ENCODE results near the gene FRRS1L. TPM values are rescaled to one million over a fixed set of nuclear protein-coding genes. Genes with fewer than 3 reads are reported as not detected.
A peak's percentile ranks its signal among the peaks of the same experiment; 100 is the strongest.

Gene FRRS1L
- total RNA-seq, 6 donors from 2014 or later, result 0.06 to 0.13 (median 0.10) TPM; not detected in 3

DNA sequence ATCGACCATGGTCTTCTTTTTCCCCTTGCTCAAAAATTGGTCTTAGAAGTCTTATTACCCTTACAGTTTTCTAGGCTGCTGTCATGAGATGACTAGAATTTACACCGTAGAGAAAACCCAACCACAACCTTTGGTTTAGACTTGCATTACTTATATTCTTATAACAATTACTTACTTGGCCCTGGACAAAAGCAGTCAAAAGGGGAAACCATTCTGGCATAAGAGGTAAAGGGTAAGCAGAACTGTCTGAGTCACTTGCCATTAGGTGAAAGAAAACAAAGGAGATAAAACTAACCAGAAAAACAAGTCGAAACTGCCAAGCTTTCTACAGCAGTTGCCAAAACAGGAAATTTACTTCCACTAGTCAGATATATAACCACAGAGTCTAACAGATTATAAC lies 65.2 kb downstream of the FRRS1L start:
- Histone ChIP-seq H3K36me3 (peaks cover 0 to 15% (median 6%) of the 10 kb centered on the region in 4 donors), H3K9me3 (no peaks in the 10 kb centered on the region), H3K27ac (peak overlapping the region; percentile 13 to 70 (median 54)), H3K27me3 (no peaks in the 10 kb centered on the region), H3K4me1 (peaks cover 42 to 64% (median 52%) of the 10 kb centered on the region in 4 donors), H3K4me3 (no peak overlapping the region)
- DNase-seq (no peak), ATAC-seq (ENCODE audit: low FRiP score in 2 of 2) (no peak)
- no peak for TF ChIP-seq EP300 (IDR thresholded peaks at IDR 0.05)
- no peak for TF ChIP-seq POLR2A (IDR thresholded peaks at IDR 0.05)
- TF ChIP-seq POLR2AphosphoS5 (IDR thresholded peaks at IDR 0.05), result no peak
- TF ChIP-seq CTCF (IDR thresholded peaks at IDR 0.05), result no peak
- WGBS, 2 donors, result 18 to 20% methylated on average over 3 of the region's 3 CpGs

GRCh38 chr9:109101202-109101595 lies 65.8 kb downstream of the FRRS1L start:
- Histone ChIP-seq H3K36me3 (peaks cover 0 to 15% (median 6%) of the 10 kb centered on the region in 4 donors), H3K9me3 (no peaks in the 10 kb centered on the region), H3K4me3 (no peak overlapping the region), H3K4me1 (peaks cover 44 to 62% (median 52%) of the 10 kb centered on the region in 4 donors), H3K27ac (peak overlapping the region in 3 of 4 donors; percentile 50 to 70 (median 58)), H3K27me3 (no peaks in the 10 kb centered on the region)
- DNase-seq (no peak), ATAC-seq (ENCODE audit: low FRiP score in 2 of 2) (no peak)
- WGBS, 2 donors, result 39 to 45% methylated on average over 3 of the region's 3 CpGs
- TF ChIP-seq POLR2AphosphoS5 (IDR thresholded peaks at IDR 0.05), result no peak
- TF ChIP-seq EP300 (IDR thresholded peaks at IDR 0.05), result no peak
- TF ChIP-seq CTCF (IDR thresholded peaks at IDR 0.05), result no peak
- TF ChIP-seq POLR2A (IDR thresholded peaks at IDR 0.05), result no peak

- no peak overlapping the region for H3K4me3 ChIP-seq
- peaks cover 50 to 67% (median 54%) of the 10 kb centered on the region in 4 donors for H3K4me1 ChIP-seq
- 75 to 89% methylated on average over 3 of the region's 3 CpGs for WGBS, 2 donors
- ATAC-seq (ENCODE audit: low FRiP score in 2 of 2), result no peak
- no peaks in the 10 kb centered on the region for H3K9me3 ChIP-seq
- DNase-seq, result no peak
- TF ChIP-seq POLR2A (IDR thresholded peaks at IDR 0.05) (no peak), CTCF (IDR thresholded peaks at IDR 0.05) (no peak), EP300 (IDR thresholded peaks at IDR 0.05) (no peak), POLR2AphosphoS5 (IDR thresholded peaks at IDR 0.05) (no peak)
- H3K36me3 ChIP-seq, result peaks cover 0 to 15% (median 4%) of the 10 kb centered on the region in 4 donors
- H3K27me3 ChIP-seq, result no peaks in the 10 kb centered on the region
- H3K27ac ChIP-seq, result peak overlapping the region in 3 of 4 donors; percentile 50 to 70 (median 58)
These were observed 66.4 kb downstream of the FRRS1L start for GRCh38 chr9:109100543-109101201.

DNA sequence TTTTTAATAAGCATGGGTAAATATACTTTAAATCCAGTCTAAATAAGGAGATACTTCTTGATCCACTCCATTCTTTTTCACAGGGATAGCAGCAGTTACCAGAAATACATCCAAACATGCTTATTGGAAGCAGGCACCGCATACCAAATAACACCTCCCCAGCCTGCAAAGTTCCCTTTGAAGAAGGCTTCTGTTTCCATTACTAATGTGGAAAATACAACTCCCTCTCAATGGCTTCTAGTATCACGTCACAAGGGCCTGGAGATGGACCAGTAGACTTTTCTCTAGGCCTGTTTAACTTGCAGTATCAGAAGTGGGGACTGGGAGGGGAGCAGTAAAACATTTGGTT lies 68.1 kb downstream of the FRRS1L start:
- TF ChIP-seq CTCF (IDR thresholded peaks at IDR 0.05) (no peak), POLR2A (IDR thresholded peaks at IDR 0.05) (no peak), POLR2AphosphoS5 (IDR thresholded peaks at IDR 0.05) (no peak), EP300 (IDR thresholded peaks at IDR 0.05) (no peak)
- peak in 1 of 2 donors; percentile 72 for ATAC-seq (ENCODE audit: low FRiP score in 2 of 2)
- no peaks in the 10 kb centered on the region for H3K27me3 ChIP-seq
- H3K27ac ChIP-seq, result peak overlapping the region in 3 of 4 donors; percentile 21 to 71 (median 46)
- 39 to 56% methylated on average over 2 of the region's 2 CpGs for WGBS, 2 donors
- H3K9me3 ChIP-seq, result no peaks in the 10 kb centered on the region
- no peak overlapping the region for H3K4me3 ChIP-seq
- peaks cover 53 to 81% (median 66%) of the 10 kb centered on the region in 4 donors for H3K4me1 ChIP-seq
- DNase-seq, result no peak
- H3K36me3 ChIP-seq, result peaks cover 0 to 8% (median 1%) of the 10 kb centered on the region in 4 donors
